Glomerular visceral epithelial cell (primary cell): ENCODE results near the gene SLC6A11.
A peak's percentile ranks its signal among the peaks of the same experiment; 100 is the strongest.

Experiments
- DNase-seq: peaks from one replicate; pipeline ENCODE4 v3.0.0-alpha.2; 2016; ENCODE audit errors: extremely low spot score

SLC6A11 gene

DNA sequence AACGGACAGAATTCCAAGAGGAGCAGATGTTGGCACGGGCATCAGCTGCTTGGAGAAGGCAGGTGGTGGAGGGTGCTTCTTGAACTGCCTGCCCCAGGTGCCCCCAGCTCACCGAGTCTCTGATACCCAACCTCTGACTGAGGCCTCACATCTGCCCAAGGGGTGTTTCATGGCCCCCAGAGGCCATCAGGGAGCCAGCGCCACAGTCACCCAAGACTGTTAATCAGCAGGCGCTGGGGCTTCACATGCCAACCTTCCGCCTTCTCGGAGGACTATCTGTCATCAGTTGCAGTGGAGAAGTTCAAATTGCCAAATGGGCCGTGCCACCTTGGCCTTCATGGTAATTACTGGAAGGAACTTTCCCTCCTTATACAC, 114.6 kb downstream of the SLC6A11 start:
- DNase-seq: no peak

DNA sequence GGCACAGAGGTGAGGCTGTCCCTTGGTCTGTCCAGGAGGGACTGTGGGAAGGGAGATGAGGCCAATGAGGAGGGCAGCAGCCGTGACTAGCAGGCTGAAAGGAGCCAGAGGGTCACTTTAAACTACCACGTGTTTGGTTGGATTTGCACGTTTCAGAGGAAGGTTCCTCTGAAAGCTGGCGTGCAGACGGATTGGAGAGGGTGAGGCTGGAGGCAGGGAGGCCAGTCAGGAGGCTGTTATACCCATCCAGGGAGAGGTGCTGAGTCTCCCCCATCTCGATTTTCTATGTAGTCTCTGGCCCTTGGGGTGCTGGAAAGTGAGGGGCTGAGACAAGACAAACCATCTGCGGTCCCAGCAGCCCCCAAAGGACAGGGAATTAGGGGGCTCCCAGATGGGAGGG, 116.6 kb downstream of the SLC6A11 start:
- no peak for DNase-seq

DNA sequence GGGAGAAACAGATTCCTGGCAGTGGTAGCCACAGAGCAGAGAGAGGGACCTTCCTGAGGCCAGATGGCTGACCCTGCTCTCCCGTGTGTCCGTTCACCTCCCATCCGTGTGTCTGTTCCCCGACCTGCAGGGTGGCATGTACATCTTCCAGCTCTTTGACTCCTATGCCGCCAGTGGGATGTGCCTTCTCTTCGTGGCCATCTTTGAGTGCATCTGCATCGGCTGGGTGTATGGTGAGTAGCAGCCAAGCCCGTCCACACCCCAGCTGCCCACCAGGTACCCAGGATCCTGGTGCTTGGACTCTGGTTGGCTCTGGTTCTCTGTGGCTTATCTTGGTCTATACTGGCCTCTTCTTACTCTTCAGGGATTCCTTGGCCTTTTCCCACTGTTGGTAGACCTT, 117.0 kb downstream of the SLC6A11 start:
- no peak for DNase-seq

DNA sequence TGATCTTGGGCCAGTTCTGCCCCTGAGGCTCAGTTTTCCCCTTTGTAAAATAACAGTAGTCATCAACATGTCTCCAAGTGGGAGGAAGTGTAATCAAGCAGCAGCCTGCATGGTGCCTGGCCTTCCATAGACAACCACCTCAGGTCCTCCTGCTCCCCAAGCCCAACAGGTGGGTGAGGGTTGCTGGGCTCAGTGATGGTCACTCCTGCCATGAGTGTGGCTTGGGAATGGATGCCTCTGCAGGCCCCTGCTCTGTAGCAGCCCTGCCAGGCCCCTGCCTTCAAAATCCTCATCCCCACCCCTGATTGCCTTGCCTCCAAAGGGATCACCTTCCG, 117.4 kb downstream of the SLC6A11 start:
- DNase-seq: no peak

DNA sequence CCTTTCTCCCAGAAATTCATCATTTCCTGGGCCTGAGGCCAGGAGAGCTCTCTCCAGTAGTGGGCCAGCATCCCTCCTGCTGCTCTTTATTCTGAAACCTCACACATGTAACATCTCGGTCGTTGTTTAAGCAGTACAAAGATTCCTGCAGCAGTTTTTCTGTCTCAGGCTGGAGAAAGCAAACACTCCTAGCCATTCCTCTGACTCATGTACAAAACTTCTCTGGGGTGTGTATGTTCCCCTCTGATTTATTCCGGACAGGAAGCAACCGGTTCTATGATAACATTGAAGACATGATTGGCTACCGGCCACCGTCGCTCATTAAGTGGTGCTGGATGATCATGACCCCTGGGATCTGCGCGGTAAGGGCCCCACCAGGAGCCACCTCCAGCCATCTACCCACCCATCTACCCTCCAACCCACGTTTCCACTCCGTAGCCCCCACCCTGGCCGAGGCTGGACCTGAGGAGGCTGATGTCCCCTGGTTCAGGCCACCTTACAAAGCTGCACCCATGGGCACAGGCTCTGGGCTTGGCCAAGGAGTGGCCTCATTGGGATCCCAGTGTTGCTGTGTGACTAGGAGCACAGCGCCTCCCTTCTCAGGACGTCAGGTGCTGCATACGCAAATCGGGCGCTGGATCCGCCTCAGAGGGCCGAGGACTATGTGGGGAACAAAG, 117.9 kb downstream of the SLC6A11 start:
- no peak for DNase-seq

DNA sequence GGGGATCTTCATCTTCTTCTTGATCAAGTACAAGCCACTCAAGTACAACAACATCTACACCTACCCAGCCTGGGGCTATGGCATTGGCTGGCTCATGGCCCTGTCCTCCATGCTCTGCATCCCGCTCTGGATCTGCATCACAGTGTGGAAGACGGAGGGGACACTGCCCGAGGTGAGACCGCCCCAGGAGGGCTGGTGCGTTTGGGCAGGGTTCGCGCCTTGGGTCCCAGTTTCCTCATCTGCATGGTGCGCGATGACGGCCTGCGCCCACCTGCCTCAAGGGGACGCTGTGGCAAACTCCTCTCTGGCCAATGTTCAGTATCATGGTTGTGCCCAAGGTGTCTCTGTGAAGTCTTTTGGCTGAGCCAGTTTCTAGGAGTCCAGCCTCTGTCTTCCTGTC, 119.0 kb downstream of the SLC6A11 start:
- no peak for DNase-seq

DNA sequence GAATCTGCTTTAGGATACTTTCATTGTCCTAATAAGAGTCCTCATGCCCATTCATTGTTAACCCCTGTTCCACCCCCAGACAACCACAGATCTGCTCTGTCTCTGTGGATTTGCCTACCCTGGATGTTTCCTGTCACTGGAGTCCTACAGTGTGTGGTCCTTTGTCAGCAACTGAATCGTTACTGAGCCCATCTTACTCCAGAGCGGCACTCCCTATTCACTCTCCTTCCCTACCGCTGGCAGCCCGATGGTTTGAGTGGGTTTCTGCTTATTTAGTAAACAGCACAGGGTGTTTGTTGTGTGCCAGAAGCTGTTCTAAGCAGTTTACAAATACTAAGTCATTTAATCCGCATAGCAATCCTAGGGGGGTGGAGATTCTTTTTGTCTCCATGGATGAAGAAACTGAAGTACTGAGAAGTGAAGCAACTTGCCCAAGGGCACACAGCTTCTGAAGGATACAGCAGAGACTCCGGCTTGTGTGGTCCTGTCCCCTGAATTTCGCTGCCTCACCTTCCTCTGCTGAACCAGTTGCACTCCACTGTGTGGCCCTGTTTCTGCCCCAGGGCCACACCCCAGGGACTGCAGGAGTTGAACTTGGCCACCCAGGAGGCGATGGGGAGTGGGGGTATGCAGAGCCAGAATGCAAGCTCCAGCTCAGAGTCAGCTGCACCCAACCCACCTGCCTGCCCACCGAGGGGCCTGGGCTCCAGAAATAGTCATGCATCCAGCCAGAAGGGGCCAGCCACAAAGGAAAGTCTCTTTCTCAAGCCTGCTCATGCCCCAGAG, 120.0 kb downstream of the SLC6A11 start:
- no peak for DNase-seq

DNA sequence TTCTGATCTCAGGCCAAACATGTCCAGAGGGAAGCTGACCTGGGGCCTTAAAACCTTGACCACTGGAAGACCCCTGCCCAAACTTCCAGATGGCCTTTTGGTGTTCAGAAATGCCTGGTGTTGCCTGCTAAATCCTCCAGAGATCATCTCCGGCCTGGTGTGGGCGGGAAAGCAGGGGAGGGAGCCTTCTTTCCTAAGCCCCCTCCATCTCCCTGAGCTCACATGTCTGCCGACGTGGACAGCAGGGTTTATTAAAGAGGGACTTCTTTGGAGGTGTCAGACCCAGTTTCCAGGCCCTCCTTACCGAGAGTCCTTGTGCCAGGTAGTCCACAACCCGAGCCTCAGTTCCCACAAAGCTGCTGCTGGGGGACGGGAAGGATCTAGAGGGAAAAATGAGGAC, 120.7 kb downstream of the SLC6A11 start:
- DNase-seq: no peak

DNA sequence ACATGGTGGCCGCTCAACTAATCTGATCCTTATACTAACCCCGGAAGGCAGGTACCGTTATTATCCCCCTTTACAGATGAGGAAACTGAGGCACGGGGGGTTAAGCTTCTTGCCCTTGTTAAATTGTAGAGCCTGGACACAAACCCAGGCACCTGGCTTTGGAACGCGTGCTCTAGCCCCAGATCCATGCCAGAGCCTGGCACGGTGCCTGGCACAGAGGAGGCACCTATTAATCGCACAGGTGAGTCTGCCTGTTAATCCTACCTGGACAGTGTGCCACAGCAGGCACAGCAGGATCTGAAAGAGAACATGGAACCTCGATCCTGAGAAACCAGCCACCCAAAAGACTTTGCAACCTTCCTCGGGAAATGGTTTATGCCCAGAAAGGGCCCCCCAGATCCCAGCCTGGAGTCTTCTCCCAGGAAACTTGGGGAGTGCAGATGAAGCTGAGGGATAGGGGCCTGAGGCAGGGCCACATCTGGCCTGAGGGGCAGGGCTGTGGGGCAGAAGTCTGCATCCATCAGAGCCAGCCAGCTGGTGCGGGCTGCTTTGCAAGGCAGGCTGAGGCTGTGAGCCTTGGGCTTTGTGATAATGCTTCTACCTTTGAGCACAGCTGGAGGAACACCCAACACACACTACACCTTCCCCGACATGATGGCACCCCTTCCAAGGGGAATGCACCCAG, 121.3 kb downstream of the SLC6A11 start:
- no peak for DNase-seq

DNA sequence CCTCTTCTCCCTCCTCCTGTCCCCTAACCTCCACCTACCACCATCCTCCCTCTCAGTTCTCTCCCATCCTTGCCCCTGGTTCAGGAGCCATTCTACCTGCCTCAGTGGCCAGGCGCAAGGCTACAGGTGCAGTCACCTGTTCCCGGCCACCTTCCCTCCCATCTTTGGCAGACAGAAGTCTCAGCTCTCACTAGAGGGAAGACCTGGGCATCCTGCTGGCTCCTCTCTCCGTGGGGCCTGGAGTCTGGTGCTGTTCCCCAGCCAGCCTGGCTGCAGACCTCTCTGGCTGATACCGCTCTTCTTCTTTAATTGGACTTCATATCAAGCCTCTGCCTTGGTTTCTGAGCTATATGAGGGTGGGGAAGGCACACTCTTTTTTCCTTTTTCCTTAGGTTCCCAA, 123.5 kb downstream of the SLC6A11 start:
- no peak for DNase-seq

DNA sequence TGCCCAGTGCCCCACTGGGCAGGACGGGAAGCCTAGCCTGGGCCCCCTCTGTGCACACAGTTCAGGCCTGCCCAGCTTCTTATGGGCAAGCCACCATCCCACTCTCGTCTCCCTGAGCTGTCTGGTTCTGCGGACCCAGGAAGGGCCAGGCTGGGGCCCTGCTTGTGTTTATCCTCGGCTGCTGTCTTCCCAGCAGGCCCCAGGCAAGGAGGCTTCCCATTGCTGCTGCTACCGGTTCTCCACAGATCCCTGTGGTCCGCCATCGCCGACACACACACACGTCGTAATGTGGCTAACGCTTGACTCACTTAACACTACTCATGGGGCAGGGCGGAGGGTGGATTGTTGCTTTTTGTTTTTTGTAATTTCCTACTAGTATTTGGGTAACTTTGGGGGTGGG, 124.1 kb downstream of the SLC6A11 start:
- DNase-seq: no peak

DNA sequence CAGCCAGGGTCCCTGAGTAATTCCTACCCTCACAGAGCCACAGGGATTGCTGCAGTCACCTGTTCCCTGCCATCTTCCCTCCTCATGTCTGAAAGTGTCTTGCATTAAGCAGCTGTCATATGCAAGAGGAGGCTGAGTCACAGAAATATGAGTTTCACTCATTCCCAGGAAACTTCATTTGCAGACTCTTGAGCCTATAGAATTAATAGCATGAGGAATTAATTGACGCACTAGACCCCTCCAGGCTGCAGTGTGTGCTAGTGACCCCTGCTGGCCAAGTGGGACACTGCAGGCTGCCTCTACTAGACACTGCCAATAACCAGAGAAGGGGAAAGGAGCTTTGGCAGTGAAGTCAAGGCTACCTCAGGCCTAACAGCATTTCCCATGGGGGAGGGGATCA, 125.9 kb downstream of the SLC6A11 start:
- DNase-seq: no peak

DNA sequence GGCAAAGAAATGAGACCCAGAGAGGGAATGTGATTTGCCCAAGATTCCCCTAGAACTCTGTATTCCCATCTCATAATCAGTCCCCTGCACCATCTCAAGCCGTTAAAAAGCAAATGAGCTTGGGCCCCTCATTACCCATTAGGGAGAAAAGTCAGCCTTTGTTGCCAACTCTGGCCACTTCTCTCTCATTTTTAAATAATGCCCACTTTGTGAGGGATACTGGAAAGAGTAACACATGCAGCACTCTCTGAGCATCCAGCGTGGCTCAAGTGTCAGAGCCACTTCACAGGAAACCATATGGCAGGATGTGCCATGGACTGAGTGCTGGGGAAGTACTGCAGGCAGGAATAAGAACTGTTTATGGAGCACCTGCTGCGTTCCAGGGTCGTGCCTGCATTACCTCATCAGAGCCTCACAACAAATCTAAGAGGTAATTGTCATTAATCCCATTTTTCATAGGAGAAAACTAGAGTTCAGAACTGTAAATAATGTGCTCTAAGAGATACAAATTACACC, 126.7 kb downstream of the SLC6A11 start:
- DNase-seq: no peak

DNA sequence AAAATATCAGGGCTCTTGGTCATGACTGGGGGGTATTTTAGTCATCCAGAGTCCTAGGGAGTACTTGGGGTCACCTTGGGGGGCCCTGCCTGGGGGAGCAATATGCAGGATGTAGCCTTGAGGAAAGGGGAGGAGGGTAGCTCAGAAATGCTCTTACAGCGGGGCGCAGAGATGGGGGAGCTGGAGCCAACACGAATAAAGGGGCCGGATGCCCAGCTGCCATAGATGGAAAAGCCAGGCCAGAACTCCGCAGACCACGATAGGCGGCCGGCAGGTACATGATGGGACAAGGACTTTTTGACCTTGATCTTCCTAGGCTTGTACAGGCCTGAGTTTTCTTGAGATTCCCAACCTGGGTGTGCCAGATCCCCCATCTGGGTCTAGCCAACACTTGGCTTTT, 128.8 kb downstream of the SLC6A11 start:
- no peak for DNase-seq

DNA sequence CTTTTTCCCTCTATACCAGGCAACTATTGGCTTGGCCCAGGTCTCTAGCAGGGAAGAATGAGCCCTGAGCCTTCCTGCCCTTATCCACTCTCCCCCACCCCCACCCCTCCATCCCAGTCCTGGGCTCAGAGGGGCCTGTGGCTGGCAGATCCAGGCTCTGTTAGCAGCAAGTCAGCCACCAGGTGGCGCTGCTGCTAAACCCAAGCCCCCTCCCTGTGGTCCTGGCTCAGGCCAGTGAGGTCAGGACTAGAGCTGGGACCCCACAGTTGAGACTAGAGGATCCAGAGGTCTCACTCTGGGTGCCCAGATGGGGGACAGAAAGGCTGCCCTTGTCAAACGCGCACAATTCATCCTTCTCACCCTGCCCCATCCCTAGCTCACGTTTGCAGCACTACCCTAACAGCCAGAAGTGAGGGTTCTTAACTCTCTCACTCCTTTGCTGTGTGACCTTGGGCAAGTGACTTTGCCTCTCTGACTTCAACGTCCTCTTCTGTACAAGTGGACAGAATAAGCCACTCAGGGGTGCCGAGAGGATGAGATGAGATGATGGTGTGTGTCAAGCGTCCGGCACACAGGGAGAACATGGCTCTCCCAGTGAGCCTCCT, 129.8 kb downstream of the SLC6A11 start:
- peak; percentile 37 for DNase-seq

DNA sequence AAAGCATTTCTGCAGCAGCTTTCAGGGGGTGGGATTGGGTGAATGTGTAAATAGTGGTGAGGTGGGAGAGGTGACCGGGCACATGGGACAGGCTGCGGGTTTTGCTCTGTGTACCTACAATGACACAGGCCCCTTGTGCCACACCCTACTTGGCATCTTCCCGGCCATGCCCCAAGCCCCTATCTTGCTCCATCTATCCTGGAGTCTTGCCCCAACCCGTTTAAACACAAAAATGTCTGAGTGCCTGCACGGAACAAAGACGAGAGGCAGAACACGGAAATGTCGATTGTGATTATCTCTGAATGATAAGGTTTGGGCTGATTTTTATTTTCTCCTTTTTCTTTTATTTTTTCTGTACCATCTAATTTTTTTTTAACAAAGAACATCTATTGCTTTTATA, 130.5 kb downstream of the SLC6A11 start:
- no peak for DNase-seq

DNA sequence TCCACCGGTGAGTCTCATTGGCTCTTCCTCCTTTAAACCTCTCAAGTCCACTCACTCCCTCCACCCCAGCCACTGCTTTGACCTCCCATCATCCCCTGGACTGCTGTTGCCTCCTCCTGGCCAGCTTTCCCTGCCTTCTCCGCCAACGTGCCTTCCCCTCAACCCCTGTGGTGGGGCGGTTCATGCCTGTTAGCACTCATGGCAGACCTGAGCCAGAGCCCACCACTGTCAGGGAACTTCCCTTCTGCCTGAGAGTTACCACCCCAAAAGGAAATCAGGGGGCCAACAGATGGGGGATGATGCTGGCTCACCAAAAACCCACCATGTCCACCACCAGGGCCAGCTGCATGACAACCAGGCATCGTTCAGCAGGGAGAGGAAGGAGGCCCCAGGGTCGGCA, 132.3 kb downstream of the SLC6A11 start:
- DNase-seq: no peak

DNA sequence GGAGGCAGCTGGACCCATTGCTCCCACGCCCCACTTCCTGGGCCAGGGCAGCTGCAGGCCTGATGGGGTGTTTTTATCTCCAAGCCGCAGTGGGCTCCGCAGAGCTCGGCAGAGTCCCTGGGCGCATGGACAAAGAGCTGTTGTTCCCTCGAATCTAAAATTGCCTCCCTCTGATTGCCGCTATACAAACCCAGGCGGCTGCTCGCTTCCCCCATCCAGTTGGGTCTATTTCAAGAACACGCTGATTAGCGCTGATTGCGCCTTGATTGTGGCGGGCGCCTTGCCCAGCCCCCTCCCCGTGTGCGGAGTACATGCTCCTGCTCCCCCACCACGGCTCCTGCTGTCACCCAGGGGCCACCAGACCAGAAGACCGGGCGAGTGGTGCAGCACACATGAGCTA, 133.2 kb downstream of the SLC6A11 start:
- no peak for DNase-seq

DNA sequence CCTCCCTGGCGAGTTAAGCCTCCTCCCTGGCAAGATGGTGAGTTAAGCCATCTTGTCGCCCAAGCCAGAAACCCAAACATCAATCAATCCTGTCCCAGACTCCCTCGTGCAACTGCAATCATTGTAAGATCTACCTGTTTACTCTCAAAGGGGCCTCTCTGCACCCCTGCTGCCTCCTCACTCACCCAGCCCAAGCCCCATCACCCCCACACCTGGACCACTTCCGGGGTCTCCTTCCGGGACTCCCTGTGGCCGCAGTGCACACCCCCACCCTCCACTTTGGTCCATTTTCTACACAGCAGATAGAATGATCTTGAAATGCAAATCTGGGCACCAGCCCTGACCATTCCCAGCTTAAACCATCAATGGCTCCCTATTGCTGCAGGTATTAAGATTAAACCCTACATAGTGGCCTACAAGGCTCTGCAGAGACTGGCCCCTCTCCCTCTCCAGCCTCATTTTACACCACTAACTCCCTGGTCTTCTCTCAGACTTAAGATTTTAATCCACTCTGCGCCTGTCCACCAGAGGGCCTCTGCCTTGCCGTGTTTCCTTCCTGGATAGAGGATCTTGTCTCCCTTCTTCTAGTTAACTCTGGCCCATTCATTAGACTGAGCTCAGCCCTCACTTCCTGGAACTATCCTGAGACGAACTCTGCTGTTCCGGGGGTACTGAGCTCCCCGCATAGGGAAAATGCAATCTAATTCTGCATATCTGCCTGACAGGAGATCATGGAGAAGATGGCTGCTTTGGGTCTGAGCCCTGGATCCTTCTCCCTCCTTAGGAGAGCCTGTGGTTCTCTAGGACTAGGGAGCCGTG, 134.7 kb downstream of the SLC6A11 start:
- peak; percentile 30 for DNase-seq

DNA sequence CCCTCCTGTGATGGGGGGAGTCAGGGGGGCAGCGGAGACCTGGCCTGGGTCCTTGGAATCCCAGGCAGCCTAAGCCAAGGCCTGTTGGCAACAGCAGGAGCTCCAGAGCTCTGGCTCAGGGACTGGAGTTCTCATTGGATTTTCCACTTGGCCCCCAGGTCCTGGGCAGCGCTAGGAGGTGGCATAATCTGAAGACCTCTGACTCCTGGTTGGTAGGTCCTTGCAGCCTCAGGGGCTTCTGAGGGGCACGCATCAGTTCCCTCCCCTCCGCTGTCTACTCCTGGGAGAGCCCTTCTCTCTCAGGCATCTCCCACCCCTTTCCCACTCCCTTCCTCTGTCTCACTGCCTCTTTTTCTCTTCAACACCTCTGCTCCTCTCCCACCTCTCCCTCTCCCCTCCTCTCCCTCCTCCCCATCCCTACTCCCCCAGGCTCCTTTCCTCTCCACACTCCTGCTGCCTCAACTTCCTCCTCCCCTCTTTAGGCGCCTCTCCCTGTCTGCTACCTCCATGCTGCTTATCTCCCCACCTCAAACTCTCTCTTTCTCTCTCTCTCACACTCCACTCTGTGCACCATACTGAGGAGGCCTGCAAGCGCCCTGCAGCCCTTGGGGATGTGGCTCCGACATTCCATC, 135.4 kb downstream of the SLC6A11 start:
- no peak for DNase-seq

DNA sequence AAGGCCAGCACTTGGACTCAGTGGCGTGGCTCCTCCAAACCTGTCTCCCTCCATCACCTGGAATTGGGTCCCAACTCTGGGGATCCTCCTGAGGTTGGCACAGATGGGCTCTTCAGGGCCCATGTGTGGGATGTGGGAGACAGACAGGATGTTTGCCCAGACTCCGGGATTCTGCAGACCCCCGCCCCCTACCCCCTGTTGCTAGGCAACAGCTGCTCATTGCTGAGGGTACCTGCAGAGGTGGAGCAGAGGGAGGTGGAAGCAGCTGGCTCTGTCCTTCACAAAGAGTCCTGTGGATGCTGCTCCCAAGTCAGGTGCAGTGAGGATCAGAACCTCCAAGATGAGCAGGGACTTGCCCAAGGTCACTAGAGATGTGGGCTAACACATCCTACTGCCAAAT, 136.5 kb downstream of the SLC6A11 start:
- DNase-seq: no peak
